C4-2B (cell line): ENCODE measurements around the gene CHIA.

ENCODE experiments used
- CTCF ChIP-seq: fragments of 450-650 bp; conservative IDR thresholded peaks from 2 replicates; pipeline ENCODE4 v1.5.1; 2017; ENCODE audit warnings: mild to moderate bottlenecking
- ZFX ChIP-seq: fragments of 450-650 bp; IDR thresholded peaks from 2 replicates; pipeline ENCODE4 v1.6.1; 2017

GRCh38 chr1:111289371-111289770 is 1.3 kb upstream of the CHIA start:
- no peak for TF ChIP-seq CTCF
- no peak for TF ChIP-seq ZFX
